Loucy (cell line): ENCODE data around the gene SLC6A9.

Experiments used
- H2AFZ ChIP-seq: fragments of 200-600 bp; sonication (generic); 2 replicates; pipeline ENCODE4 v1.6.0; 2016; ENCODE audit warnings: antibody characterized with exemption, mild to moderate bottlenecking, low read length, moderate library complexity
- H3F3A ChIP-seq: fragments of 200-600 bp; 2 replicates; pipeline ENCODE4 v1.6.0; 2016; ENCODE audit warnings: antibody characterized with exemption, low read depth, mild to moderate bottlenecking
- H3K27me3 ChIP-seq: fragments of 200-600 bp; sonication (generic); 2 replicates; pipeline ENCODE4 v1.6.1; 2014; ENCODE audit warnings: low read length, mild to moderate bottlenecking; ENCODE audit not compliant: insufficient read depth, poor library complexity, severe bottlenecking
- H3K36me3 ChIP-seq: fragments of 200-600 bp; sonication (generic); 2 replicates; pipeline ENCODE4 v1.6.1; 2016; ENCODE audit warnings: low read length; ENCODE audit not compliant: insufficient read depth
- H3K4me1 ChIP-seq: fragments of 200-600 bp; sonication (generic); 2 replicates; pipeline ENCODE4 v1.5.1; 2014; ENCODE audit warnings: low read length, mild to moderate bottlenecking; ENCODE audit not compliant: insufficient read depth, poor library complexity, severe bottlenecking
- H3K4me2 ChIP-seq: fragments of 200-600 bp; sonication (generic); 2 replicates; pipeline ENCODE4 v1.6.0; 2014; ENCODE audit warnings: antibody characterized with exemption, low read length, low read depth, mild to moderate bottlenecking; ENCODE audit not compliant: poor library complexity, severe bottlenecking
- H3K4me3 ChIP-seq: fragments of 200-600 bp; sonication (generic); 2 replicates; pipeline ENCODE4 v1.5.1; 2014; ENCODE audit warnings: low read length, mild to moderate bottlenecking, mixed read lengths; ENCODE audit not compliant: poor library complexity, severe bottlenecking
- H3K79me2 ChIP-seq: fragments of 200-600 bp; sonication (generic); 2 replicates; pipeline ENCODE4 v1.6.1; 2014; ENCODE audit warnings: low read length; ENCODE audit not compliant: insufficient read depth
- H3K9ac ChIP-seq: fragments of 200-600 bp; sonication (generic); 2 replicates; pipeline ENCODE4 v1.6.0; 2014; ENCODE audit warnings: mild to moderate bottlenecking, low read depth, low read length, moderate library complexity; ENCODE audit not compliant: poor library complexity, severe bottlenecking
- H3K9me2 ChIP-seq: fragments of 200-600 bp; sonication (generic); replicated peaks from 2 replicates; pipeline ENCODE4 v1.6.1; 2016; ENCODE audit warnings: low read depth, low read length, mixed read lengths
- H3K9me3 ChIP-seq: fragments of 200-600 bp; sonication (generic); 2 replicates; pipeline ENCODE4 v1.6.1; 2014; ENCODE audit warnings: mild to moderate bottlenecking, antibody characterized with exemption, low read length, low read depth; ENCODE audit not compliant: insufficient read depth
- H4K20me1 ChIP-seq: fragments of 200-600 bp; sonication (generic); 2 replicates; pipeline ENCODE4 v1.6.0; 2014; ENCODE audit warnings: antibody characterized with exemption, low read length, mild to moderate bottlenecking; ENCODE audit not compliant: insufficient read depth, poor library complexity, severe bottlenecking
- CTCF ChIP-seq: fragments of 200-600 bp; sonication (generic); conservative IDR thresholded peaks from 2 replicates; pipeline ENCODE4 v1.5.1; 2014; ENCODE audit warnings: mild to moderate bottlenecking, antibody characterized with exemption, low read length
- EZH2phosphoT487 ChIP-seq: fragments of 200-600 bp; IDR thresholded peaks from 2 replicates; pipeline ENCODE4 v1.6.1; 2018; ENCODE audit warnings: antibody characterized with exemption, mild to moderate bottlenecking, moderate library complexity, borderline replicate concordance

Gene SLC6A9

GRCh38 chr1:44059664-44060355, 28.5 kb upstream of the SLC6A9 start:
- no peaks in the 10 kb centered on the region for H3K27me3 ChIP-seq

GRCh38 chr1:44059212-44059611, 27.9 kb upstream of the SLC6A9 start:
- no peak overlapping the region for H3K4me3 ChIP-seq
- no peaks in the 10 kb centered on the region for H3F3A ChIP-seq
- no peaks in the 10 kb centered on the region for H4K20me1 ChIP-seq
- no peak for TF ChIP-seq EZH2phosphoT487
- TF ChIP-seq CTCF: no peak
- no peaks in the 10 kb centered on the region for H3K79me2 ChIP-seq
- no peak overlapping the region for H2AFZ ChIP-seq
- H3K9me3 ChIP-seq: no peaks in the 10 kb centered on the region
- H3K4me2 ChIP-seq: no peak overlapping the region
- no peak overlapping the region for H3K9ac ChIP-seq
- no peaks in the 10 kb centered on the region for H3K36me3 ChIP-seq
- no peaks in the 10 kb centered on the region for H3K9me2 ChIP-seq
- no peaks in the 10 kb centered on the region for H3K27me3 ChIP-seq
- no peaks in the 10 kb centered on the region for H3K4me1 ChIP-seq

More at GRCh38 chr1:44059664-44060355, 28.5 kb upstream of the SLC6A9 start:
- H3K4me1 ChIP-seq: no peaks in the 10 kb centered on the region
- H3K4me2 ChIP-seq: no peak overlapping the region
- TF ChIP-seq EZH2phosphoT487 (no peak), CTCF (no peak)
- H3K9me3 ChIP-seq: no peaks in the 10 kb centered on the region
- H3F3A ChIP-seq: no peaks in the 10 kb centered on the region
- H3K9me2 ChIP-seq: no peaks in the 10 kb centered on the region
- no peak overlapping the region for H3K9ac ChIP-seq
- no peaks in the 10 kb centered on the region for H4K20me1 ChIP-seq
- H3K4me3 ChIP-seq: no peak overlapping the region
- H2AFZ ChIP-seq: no peak overlapping the region
- no peaks in the 10 kb centered on the region for H3K36me3 ChIP-seq
- H3K79me2 ChIP-seq: no peaks in the 10 kb centered on the region

GRCh38 chr1:44057293-44057692, 26.0 kb upstream of the SLC6A9 start:
- Histone ChIP-seq H3K4me1 (no peaks in the 10 kb centered on the region), H3K9ac (no peak overlapping the region), H3K4me3 (no peak overlapping the region), H3K27me3 (no peaks in the 10 kb centered on the region), H4K20me1 (no peaks in the 10 kb centered on the region), H3K79me2 (no peaks in the 10 kb centered on the region), H3K9me2 (no peaks in the 10 kb centered on the region), H3K4me2 (no peak overlapping the region), H3K9me3 (no peaks in the 10 kb centered on the region), H3K36me3 (no peaks in the 10 kb centered on the region), H2AFZ (no peak overlapping the region), H3F3A (no peaks in the 10 kb centered on the region)
- TF ChIP-seq CTCF: no peak
- no peak for TF ChIP-seq EZH2phosphoT487
